ENCODE measurements around the gene MLST8.

GRCh38 chr16:2256531-2257140 is 51.4 kb downstream of the MLST8 start:
- TF ChIP-seq SUZ12 (IDR thresholded peaks at IDR 0.05): no peak
- no peak for TF ChIP-seq FOXM1 (IDR thresholded peaks at IDR 0.05; ENCODE audit: borderline replicate concordance)
- TF ChIP-seq HDGF (IDR thresholded peaks at IDR 0.05; ENCODE audit: borderline replicate concordance): no peak
- no peak for TF ChIP-seq LEF1 (IDR thresholded peaks at IDR 0.05; ENCODE audit: borderline replicate concordance)
- TF ChIP-seq CTBP1 (IDR thresholded peaks at IDR 0.05; ENCODE audit: borderline replicate concordance): no peak
- no peak for TF ChIP-seq ARNT (IDR thresholded peaks at IDR 0.05)
- no peak for TF ChIP-seq ELF4 (IDR thresholded peaks at IDR 0.05)
